HEK293T (cell line): ENCODE results near the gene ATP1A4.
"Not testable (repeated sequence)": the region's sequence is repeated elsewhere in the genome, so short reads cannot be mapped to it uniquely, and the experiment has no call there.

ENCODE experiments used
- CTCF ChIA-PET: fragments of 350-600 bp; formaldehyde crosslinking; extraction: SDS; loops from one replicate; lab custom pipeline; 2021; ENCODE audit warnings: antibody characterized with exemption, inconsistent platforms; lab: Yijun Ruan, JAX
- POLR2A ChIA-PET: fragments of 350-600 bp; formaldehyde crosslinking; extraction: SDS; loops from one replicate; lab custom pipeline; 2020; ENCODE audit warnings: antibody characterized with exemption, inconsistent platforms; lab: Yijun Ruan, JAX
- DNase-seq: peaks from one replicate; pipeline ENCODE4 v3.0.0; 2012; ENCODE audit warnings: mixed read lengths; ENCODE audit errors: extremely low spot score
- ARNT ChIP-seq: fragments of 450-650 bp; IDR thresholded peaks from 2 replicates; pipeline ENCODE4 v1.6.1; 2017; ENCODE audit warnings: mild to moderate bottlenecking
- BHLHE40 ChIP-seq: fragments of 450-650 bp; IDR thresholded peaks from 2 replicates; pipeline ENCODE4 v1.6.1; 2016; ENCODE audit warnings: mild to moderate bottlenecking, moderate library complexity, borderline replicate concordance
- CTBP1 ChIP-seq: fragments of 450-650 bp; IDR thresholded peaks from 2 replicates; pipeline ENCODE4 v1.6.1; 2016; ENCODE audit warnings: borderline replicate concordance
- FOXA1 ChIP-seq: fragments of 450-650 bp; IDR thresholded peaks from 2 replicates; pipeline ENCODE4 v1.6.1; 2016; ENCODE audit warnings: mild to moderate bottlenecking
- FOXK2 ChIP-seq: fragments of 450-650 bp; IDR thresholded peaks from 2 replicates; pipeline ENCODE4 v1.6.1; 2016; ENCODE audit warnings: mild to moderate bottlenecking
- FOXM1 ChIP-seq: fragments of 450-650 bp; IDR thresholded peaks from 2 replicates; pipeline ENCODE4 v1.6.1; 2017; ENCODE audit warnings: mild to moderate bottlenecking, borderline replicate concordance
- HDGF ChIP-seq: fragments of 450-650 bp; IDR thresholded peaks from 2 replicates; pipeline ENCODE4 v1.6.1; 2017; ENCODE audit warnings: antibody characterized with exemption, borderline replicate concordance
- L3MBTL2 ChIP-seq: fragments of 450-650 bp; conservative IDR thresholded peaks from 2 replicates; pipeline ENCODE4 v1.6.1; 2016; ENCODE audit warnings: mild to moderate bottlenecking
- LEF1 ChIP-seq: fragments of 450-650 bp; IDR thresholded peaks from 2 replicates; pipeline ENCODE4 v1.6.1; 2017; ENCODE audit warnings: mild to moderate bottlenecking, borderline replicate concordance
- NFRKB ChIP-seq: fragments of 450-650 bp; IDR thresholded peaks from 2 replicates; pipeline ENCODE4 v1.6.1; 2016; ENCODE audit warnings: mild to moderate bottlenecking, moderate library complexity
- SP1 ChIP-seq: fragments of 450-650 bp; IDR thresholded peaks from 2 replicates; pipeline ENCODE4 v1.6.1; 2017
- SUZ12 ChIP-seq: fragments of 450-650 bp; IDR thresholded peaks from 2 replicates; pipeline ENCODE4 v1.6.1; 2016; ENCODE audit warnings: mild to moderate bottlenecking
- TARDBP ChIP-seq: fragments of 450-650 bp; IDR thresholded peaks from 2 replicates; pipeline ENCODE4 v1.6.1; 2016
- ZNF384 ChIP-seq: fragments of 450-650 bp; IDR thresholded peaks from 2 replicates; pipeline ENCODE4 v1.6.1; 2016
- TF ChIP-seq, protein P1 (sequence below): fragments of 450-650 bp; IDR thresholded peaks from 2 replicates; pipeline ENCODE4 v1.6.1; 2016

Gene ATP1A4

GRCh38 chr1:160125746-160126145 is 25.7 kb upstream of the ATP1A4 start:
- POLR2A ChIA-PET, result no interaction called here
- TF ChIP-seq ARNT (no peak), CTBP1 (no peak), BHLHE40 (no peak), FOXK2 (no peak), LEF1 (no peak), FOXM1 (no peak), FOXA1 (no peak)
- CTCF ChIA-PET, result no interaction called here
- no peak for DNase-seq

GRCh38 chr1:160126342-160126741 is 25.1 kb upstream of the ATP1A4 start:
- POLR2A ChIA-PET, DNase-seq, CTCF ChIA-PET: not testable (repeated sequence)

- ChIA-PET CTCF (interaction anchor here (0.6 kb wide), 1 partner anchor 337 kb away, joined by 3 read pairs; no protein-coding TSS in a partner anchor), POLR2A (no interaction called here)
- no peak for DNase-seq
- no peak for TF ChIP-seq HDGF
Measured at GRCh38 chr1:160127381-160127780, 24.0 kb upstream of the ATP1A4 start.

DNA sequence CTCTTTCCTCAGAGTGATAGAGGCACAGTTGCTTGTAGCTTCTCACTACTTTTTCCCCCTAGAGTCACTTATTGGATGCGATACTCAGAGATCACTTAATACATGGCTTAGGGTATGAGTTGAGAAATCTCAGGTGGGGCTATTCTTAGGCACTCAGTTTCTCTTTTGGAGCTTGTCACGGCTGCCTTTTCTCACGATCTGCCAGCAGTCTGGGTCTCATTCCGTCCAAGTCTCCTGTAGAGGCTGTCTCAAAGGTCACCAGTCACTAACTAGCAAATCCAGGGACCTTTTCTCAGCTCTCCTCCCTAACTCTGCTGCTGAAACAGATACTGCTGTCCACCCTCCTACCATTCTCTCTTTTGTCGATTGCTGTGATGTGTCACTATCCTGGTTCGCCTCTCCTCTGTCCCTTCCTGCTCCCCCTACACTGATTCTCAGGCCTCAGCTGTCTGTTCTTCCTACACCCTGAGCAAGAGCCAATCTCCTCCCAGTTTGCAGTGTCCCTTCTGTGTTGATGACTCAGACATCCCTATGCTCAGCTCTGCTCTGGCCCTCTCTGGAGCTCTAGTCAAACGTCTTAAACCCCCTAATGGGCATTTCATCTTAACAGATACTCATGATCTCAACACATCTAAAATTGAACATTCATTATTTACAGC is 23.4 kb upstream of the ATP1A4 start:
- ChIA-PET POLR2A (no interaction called here), CTCF (no interaction called here)
- TF ChIP-seq BHLHE40, result no peak
- TF ChIP-seq ARNT, result no peak
- no peak for TF ChIP-seq ZNF384
- TF ChIP-seq FOXM1, result no peak
- TF ChIP-seq, protein P1, sequence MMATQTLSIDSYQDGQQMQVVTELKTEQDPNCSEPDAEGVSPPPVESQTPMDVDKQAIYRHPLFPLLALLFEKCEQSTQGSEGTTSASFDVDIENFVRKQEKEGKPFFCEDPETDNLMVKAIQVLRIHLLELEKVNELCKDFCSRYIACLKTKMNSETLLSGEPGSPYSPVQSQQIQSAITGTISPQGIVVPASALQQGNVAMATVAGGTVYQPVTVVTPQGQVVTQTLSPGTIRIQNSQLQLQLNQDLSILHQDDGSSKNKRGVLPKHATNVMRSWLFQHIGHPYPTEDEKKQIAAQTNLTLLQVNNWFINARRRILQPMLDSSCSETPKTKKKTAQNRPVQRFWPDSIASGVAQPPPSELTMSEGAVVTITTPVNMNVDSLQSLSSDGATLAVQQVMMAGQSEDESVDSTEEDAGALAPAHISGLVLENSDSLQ, result no peak
- no peak for TF ChIP-seq LEF1
- TF ChIP-seq CTBP1, result no peak
- TF ChIP-seq TARDBP, result no peak
- no peak for DNase-seq

- TF ChIP-seq FOXM1 (no peak), FOXA1 (no peak), L3MBTL2 (no peak), SUZ12 (no peak), SP1 (no peak), ARNT (no peak)
- TF ChIP-seq, protein P1, result no peak
- POLR2A ChIA-PET, result no interaction called here
- CTCF ChIA-PET, result no interaction called here
- no peak for DNase-seq
Measured at GRCh38 chr1:160128636-160129035, 22.8 kb upstream of the ATP1A4 start.

GRCh38 chr1:160129046-160129445 is 22.4 kb upstream of the ATP1A4 start:
- TF ChIP-seq SUZ12, result no peak
- TF ChIP-seq BHLHE40, result no peak
- no peak for TF ChIP-seq SP1
- TF ChIP-seq CTBP1, result no peak
- TF ChIP-seq, protein P1, result no peak
- no peak for TF ChIP-seq ZNF384
- TF ChIP-seq ARNT, result no peak
- TF ChIP-seq FOXM1, result no peak
- TF ChIP-seq FOXK2, result no peak
- no peak for TF ChIP-seq FOXA1
- TF ChIP-seq L3MBTL2, result no peak
- CTCF ChIA-PET, result no interaction called here
- POLR2A ChIA-PET, result no interaction called here
- no peak for DNase-seq

GRCh38 chr1:160129558-160129957 is 21.8 kb upstream of the ATP1A4 start:
- TF ChIP-seq, protein P1, result no peak
- TF ChIP-seq CTBP1, result no peak
- no peak for TF ChIP-seq ZNF384
- TF ChIP-seq FOXA1, result no peak
- TF ChIP-seq FOXM1, result no peak
- no peak for TF ChIP-seq FOXK2
- TF ChIP-seq BHLHE40, result no peak
- TF ChIP-seq TARDBP, result no peak
- no peak for TF ChIP-seq NFRKB
- TF ChIP-seq L3MBTL2, result no peak
- no peak for TF ChIP-seq LEF1
- no peak for TF ChIP-seq HDGF
- no peak for TF ChIP-seq SUZ12
- TF ChIP-seq ARNT, result no peak
- ChIA-PET POLR2A (no interaction called here), CTCF (no interaction called here)
- DNase-seq, result no peak
